Kidney (tissue), 14 donors: ENCODE data around the gene LPCAT1. TPM values are rescaled to one million over a fixed set of nuclear protein-coding genes. Genes with fewer than 3 reads are reported as not detected.
"Not testable (repeated sequence)": the region's sequence is repeated elsewhere in the genome, so short reads cannot be mapped to it uniquely, and the experiment has no call there.

Experiments
- DNase-seq, 5 donors: peaks; one replicate each; pipeline ENCODE4 v3.0.0-alpha.2; 2013 to 2020
- FAIRE-seq: peaks from 2 replicates; lab custom pipeline; 2012; peaks lifted over from hg19 to GRCh38; lab: Jason Lieb, UNC
- H3K27ac ChIP-seq, 2 donors: one replicate each; pipeline ENCODE4 v1.7.0; 2013; ENCODE audit warnings: low read depth in 2 of 2, low read length in 2 of 2, inconsistent platforms in 1 of 2
- H3K27me3 ChIP-seq: one replicate; pipeline ENCODE4 v1.7.1; 2013; ENCODE audit warnings: low read length, inconsistent platforms; ENCODE audit not compliant: control insufficient read depth, insufficient read depth
- H3K36me3 ChIP-seq, 3 donors: one replicate each; pipeline versions ENCODE4 v1.7.0 to v1.7.1; 2013; ENCODE audit warnings: low read length in 3 of 3, control low read depth in 1 of 3, inconsistent platforms in 1 of 3; ENCODE audit not compliant: insufficient read depth in 3 of 3, control insufficient read depth in 2 of 3
- H3K4me1 ChIP-seq, 3 donors: one replicate each; pipeline versions ENCODE4 v1.7.0 to v1.7.1; 2013; ENCODE audit warnings: low read length in 3 of 3, inconsistent platforms in 1 of 3, low read depth in 1 of 3; ENCODE audit not compliant: control insufficient read depth in 2 of 3, insufficient read depth in 2 of 3
- H3K4me3 ChIP-seq, 3 donors: one replicate each; pipeline versions ENCODE4 v1.7.0 to v1.8.1; 2013; ENCODE audit warnings: low read length in 3 of 3, control low read depth in 1 of 3, inconsistent platforms in 1 of 3
- H3K9ac ChIP-seq, 3 donors: one replicate each; pipeline versions ENCODE4 v1.7.0 to v1.7.1; 2013; ENCODE audit warnings: low read length in 3 of 3, control low read depth in 1 of 3, inconsistent platforms in 1 of 3
- H3K9me3 ChIP-seq, 3 donors: one replicate each; pipeline versions ENCODE4 v1.7.0 to v1.7.1; 2013; ENCODE audit warnings: low read length in 3 of 3, control low read depth in 1 of 3, inconsistent platforms in 1 of 3; ENCODE audit not compliant: control insufficient read depth in 2 of 3, insufficient read depth in 1 of 3
- intact Hi-C: fragments of 100-400 bp; cut with DNase I; formaldehyde crosslinking; loops from one replicate; pipeline ENCODE4 v1.11.1; 2022
- polyA plus RNA-seq: library from polyadenylated mRNA; stranded (reverse); fragments of 350-450 nt; fragmentation: Illumina TruSeq; extraction: RNeasy Lipid Tissue Mini Kit (QIAGEN cat#74804); gene quantifications from one replicate; pipeline ENCODE4 v1.2.3, GENCODE V29; 2014; ENCODE audit warnings: low read depth, low replicate concordance; ENCODE audit not compliant: insufficient read depth
- total RNA-seq: library from RNA; stranded (reverse); fragmentation: NEBNext Ultra II Directional; extraction: Animal tissue kit (Norgen Biotek cat#: 25700); gene quantifications from one replicate; pipeline ENCODE4 v1.2.1, GENCODE V29; 2021
- TF ChIP-seq, protein P1 (sequence below): IDR thresholded peaks from 3 replicates; pipeline ENCODE4 v1.5.1; 2012; ENCODE audit warnings: mild to moderate bottlenecking, moderate library complexity, borderline replicate concordance; ENCODE audit not compliant: insufficient read depth; ENCODE audit errors: extremely low read depth
- donor health status: control.
- donor health status: control.
- donor health status: control.
- donor health status: control.
- donor health status: control.
- donor health status: DM: yes; HTN: yes; CAD: no.
- donor health status: Normal renal cell carcinoma (clear cell type).

Gene LPCAT1
- total and polyA plus RNA-seq, 2 donors from 2014 or later: 22.2 to 46.5 TPM

- peaks cover 0 to 12% (median 0%) of the 10 kb centered on the region in 3 donors for H3K4me1 ChIP-seq
- H3K9me3 ChIP-seq: no peaks in the 10 kb centered on the region
- TF ChIP-seq, protein P1, sequence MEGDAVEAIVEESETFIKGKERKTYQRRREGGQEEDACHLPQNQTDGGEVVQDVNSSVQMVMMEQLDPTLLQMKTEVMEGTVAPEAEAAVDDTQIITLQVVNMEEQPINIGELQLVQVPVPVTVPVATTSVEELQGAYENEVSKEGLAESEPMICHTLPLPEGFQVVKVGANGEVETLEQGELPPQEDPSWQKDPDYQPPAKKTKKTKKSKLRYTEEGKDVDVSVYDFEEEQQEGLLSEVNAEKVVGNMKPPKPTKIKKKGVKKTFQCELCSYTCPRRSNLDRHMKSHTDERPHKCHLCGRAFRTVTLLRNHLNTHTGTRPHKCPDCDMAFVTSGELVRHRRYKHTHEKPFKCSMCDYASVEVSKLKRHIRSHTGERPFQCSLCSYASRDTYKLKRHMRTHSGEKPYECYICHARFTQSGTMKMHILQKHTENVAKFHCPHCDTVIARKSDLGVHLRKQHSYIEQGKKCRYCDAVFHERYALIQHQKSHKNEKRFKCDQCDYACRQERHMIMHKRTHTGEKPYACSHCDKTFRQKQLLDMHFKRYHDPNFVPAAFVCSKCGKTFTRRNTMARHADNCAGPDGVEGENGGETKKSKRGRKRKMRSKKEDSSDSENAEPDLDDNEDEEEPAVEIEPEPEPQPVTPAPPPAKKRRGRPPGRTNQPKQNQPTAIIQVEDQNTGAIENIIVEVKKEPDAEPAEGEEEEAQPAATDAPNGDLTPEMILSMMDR: no peak
- peak in 1 of 5 donors; percentile 59 for DNase-seq
- H3K27me3 ChIP-seq: no peaks in the 10 kb centered on the region
- no peak overlapping the region for H3K4me3 ChIP-seq
- H3K36me3 ChIP-seq: peaks cover 0 to under 1% (median 0%) of the 10 kb centered on the region in 3 donors
- no peak for FAIRE-seq
- no peak overlapping the region for H3K9ac ChIP-seq
- intact Hi-C loops: no loop called here
- H3K27ac ChIP-seq: no peak overlapping the region
Observed at GRCh38 chr5:1506242-1507013, 17.3 kb downstream of the LPCAT1 start.

GRCh38 chr5:1505506-1506241 lies 18.1 kb downstream of the LPCAT1 start:
- DNase-seq: peak in 1 of 5 donors; percentile 72
- no peaks in the 10 kb centered on the region for H3K27me3 ChIP-seq
- no peak overlapping the region for H3K9ac ChIP-seq
- H3K4me3 ChIP-seq: no peak overlapping the region
- intact Hi-C loops: no loop called here
- no peak for FAIRE-seq
- peaks cover 0 to 19% (median 0%) of the 10 kb centered on the region in 3 donors for H3K4me1 ChIP-seq
- no peak overlapping the region for H3K27ac ChIP-seq
- H3K36me3 ChIP-seq: no peaks in the 10 kb centered on the region
- TF ChIP-seq, protein P1: no peak
- H3K9me3 ChIP-seq: no peaks in the 10 kb centered on the region

- H3K27ac ChIP-seq, intact Hi-C loops, H3K4me3 ChIP-seq, FAIRE-seq, H3K9me3 ChIP-seq, H3K36me3 ChIP-seq, DNase-seq, H3K27me3 ChIP-seq, H3K9ac ChIP-seq: not testable (repeated sequence)
- peaks cover 0 to 20% (median 0%) of the 10 kb centered on the region in 3 donors for H3K4me1 ChIP-seq
Observed at GRCh38 chr5:1505089-1505488, 18.7 kb downstream of the LPCAT1 start.

DNA sequence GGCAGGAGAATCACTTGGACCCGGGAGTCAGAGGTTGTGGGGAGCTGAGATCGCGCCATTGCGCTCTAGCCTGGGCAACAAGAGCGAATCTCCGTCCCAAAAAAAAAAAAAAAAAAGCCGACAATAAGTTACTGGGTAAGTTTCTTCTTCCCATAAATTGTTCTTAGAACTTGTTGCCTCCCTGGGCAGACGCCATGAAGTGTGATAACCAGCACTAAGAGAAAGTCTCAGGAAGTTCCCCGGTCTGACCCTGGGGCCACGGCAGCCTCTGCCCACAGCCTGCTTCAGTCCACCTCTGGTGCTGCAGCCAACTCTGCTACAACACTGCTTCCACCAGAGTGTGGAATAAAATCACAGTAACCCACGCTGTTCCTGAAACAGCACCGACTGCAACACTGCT lies 19.1 kb downstream of the LPCAT1 start:
- intact Hi-C loops: no loop called here

More for the DNA sequence above, 19.1 kb downstream of the LPCAT1 start:
- no peak overlapping the region for H3K9ac ChIP-seq
- H3K4me3 ChIP-seq: no peak overlapping the region
- H3K36me3 ChIP-seq: no peaks in the 10 kb centered on the region
- no peak overlapping the region for H3K27ac ChIP-seq
- DNase-seq (no peak), FAIRE-seq (no peak)
- H3K27me3 ChIP-seq: no peaks in the 10 kb centered on the region
- TF ChIP-seq, protein P1: no peak
- peaks cover 0 to 20% (median 0%) of the 10 kb centered on the region in 3 donors for H3K4me1 ChIP-seq
- H3K9me3 ChIP-seq: no peaks in the 10 kb centered on the region
